GM18868 (cell line): Measurements from ENCODE around the gene C5.

Source experiments
- ATAC-seq: cut with Tn5 transposase; IDR thresholded peaks from one replicate; pipeline ENCODE4 v1.9.1; 2021; ENCODE audit warnings: mild to moderate bottlenecking, moderate library complexity; ENCODE audit not compliant: unreplicated experiment

C5 gene

DNA sequence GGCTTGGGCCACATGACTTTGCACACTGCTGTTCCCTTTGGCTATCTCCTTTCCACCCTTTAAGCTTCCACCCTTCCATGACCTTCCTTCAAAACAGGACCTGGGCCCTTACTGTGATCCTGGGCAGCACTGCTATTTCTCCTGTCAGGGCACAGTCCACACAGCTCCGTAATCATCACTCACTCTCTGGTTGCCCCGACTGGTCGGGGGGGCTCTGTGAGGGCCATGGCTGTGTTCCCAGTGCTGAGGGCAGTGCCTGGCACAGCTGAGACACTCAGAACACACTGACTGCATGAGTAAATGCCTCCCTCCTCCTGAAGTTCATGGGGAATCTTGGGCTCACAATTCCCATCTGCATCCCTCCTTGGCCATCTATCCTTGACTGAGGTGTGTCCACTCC lies 135.7 kb downstream of the C5 start:
- no peak for ATAC-seq

DNA sequence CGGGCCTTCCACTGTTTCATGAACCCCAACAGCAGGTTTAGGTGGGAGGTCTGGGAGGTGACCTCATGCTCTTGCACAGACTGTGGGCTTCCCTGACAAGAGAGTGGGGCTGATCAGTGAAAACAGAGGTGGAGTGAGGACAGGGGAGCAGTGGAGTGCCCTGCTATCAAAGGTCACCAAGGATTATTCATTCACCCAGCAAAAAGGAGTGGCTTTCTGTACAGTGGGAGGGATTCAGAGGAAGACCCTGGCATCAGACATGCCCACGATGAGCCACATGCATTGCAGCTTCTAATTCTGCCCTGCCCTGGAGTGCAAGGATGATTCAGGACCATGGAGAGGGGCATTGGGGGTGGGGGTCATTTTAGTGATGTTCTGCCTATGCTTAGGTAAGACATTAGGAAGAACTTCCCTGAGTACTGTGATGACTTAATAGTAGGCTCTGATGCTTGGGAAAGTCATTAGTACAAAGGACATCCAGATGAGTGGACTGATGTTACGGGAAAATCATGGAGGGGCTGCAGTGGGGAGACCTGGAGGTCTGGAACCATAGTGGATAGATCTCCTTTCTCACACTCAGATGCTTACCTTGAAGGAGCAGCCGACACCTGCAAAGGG lies 136.3 kb downstream of the C5 start:
- ATAC-seq: no peak

DNA sequence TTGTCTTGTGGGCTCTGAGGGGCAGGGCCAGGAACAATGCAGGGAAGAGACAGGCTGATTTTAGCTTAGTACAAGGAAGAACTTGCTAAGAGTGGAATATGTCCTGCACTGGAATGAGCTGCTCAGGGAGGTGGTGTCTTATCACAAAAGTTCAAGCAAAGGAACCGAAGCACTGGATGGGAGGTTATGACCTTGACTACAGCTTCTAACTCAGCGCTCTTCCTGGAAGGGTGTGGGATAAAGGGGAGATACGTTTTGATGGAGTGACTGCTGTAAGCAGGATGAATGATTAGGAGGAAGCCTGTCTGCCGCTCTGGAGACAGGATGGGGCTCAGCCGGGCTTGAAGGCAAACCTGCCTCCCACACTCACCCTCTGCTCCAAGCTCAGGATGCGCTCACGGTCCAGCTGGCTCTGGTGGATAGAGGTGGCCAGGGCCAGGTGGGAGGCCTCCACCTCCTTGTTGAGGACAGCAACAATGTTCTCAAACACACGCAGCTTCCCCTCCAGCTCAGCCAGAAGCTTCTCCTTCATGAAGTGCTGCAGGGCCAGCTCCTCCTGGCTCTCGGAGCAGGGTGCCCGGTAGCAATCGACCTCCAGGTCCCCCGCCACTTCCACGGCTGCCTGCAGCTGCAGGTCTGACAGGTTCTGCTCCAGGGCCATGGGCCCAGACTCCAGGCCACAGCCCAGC lies 137.0 kb downstream of the C5 start:
- ATAC-seq: no peak

DNA sequence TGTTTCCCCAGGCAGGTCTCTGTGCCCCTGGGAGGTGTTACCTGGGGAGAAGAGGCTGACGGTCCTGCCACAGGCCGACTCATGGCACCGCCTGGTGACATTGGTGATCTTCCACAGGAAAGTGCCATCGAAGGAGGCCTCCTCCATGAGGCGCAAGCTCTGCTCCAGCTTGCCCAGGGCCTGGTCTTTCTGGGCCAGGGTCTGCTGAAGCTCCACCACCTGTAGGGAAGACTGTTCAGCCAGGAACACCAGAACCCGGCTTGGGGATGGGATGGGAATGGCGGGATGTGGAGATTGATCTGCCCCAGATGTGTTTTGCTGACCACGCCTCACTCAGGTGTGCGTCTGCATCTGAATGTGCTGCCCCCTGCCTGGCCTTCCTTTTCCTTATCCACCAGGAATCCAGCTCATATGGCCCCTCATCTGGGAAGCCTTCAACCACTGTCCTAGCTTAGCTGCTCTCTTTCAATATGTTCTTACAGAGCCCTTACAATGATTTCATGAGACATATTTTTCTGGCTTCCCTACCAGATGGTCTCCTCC lies 138.7 kb downstream of the C5 start:
- ATAC-seq: no peak

DNA sequence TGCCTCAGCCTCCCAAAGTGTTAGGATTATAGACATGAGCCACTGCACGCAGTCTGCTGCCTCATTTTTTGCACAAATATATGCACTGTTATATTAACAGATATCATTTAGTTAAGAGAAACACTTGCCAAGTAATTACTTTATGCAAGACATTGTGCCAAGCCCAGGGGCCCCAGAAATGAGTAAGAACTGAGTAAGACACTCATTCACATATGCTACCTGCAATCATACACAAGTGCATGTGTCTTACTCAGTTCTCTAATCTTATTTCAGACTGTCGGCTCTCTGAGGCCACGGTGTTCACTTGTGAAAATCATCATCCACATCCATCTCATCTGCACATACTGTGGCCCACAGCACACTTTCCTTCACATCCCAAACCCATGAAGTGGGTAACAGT lies 139.4 kb downstream of the C5 start:
- no peak for ATAC-seq

DNA sequence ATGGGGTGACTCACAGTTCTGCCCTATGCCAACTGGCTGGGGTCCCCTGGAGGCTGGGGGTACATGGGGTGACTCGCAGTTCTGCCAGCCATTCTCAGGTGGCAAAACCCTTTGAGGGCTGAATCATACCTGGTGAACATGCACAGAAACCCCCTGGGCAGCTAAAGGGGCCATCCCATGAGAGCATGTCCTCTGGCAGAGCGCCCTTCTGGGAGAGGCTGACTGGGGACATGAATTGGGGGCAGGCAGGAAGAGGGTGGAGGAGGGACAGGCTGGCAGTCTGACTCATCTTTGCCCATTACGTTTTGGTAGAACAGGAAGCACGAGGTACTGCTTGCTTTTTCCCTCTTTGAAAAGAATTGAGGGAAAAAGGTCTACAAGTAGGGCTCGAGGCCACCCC lies 140.2 kb downstream of the C5 start:
- ATAC-seq: no peak

DNA sequence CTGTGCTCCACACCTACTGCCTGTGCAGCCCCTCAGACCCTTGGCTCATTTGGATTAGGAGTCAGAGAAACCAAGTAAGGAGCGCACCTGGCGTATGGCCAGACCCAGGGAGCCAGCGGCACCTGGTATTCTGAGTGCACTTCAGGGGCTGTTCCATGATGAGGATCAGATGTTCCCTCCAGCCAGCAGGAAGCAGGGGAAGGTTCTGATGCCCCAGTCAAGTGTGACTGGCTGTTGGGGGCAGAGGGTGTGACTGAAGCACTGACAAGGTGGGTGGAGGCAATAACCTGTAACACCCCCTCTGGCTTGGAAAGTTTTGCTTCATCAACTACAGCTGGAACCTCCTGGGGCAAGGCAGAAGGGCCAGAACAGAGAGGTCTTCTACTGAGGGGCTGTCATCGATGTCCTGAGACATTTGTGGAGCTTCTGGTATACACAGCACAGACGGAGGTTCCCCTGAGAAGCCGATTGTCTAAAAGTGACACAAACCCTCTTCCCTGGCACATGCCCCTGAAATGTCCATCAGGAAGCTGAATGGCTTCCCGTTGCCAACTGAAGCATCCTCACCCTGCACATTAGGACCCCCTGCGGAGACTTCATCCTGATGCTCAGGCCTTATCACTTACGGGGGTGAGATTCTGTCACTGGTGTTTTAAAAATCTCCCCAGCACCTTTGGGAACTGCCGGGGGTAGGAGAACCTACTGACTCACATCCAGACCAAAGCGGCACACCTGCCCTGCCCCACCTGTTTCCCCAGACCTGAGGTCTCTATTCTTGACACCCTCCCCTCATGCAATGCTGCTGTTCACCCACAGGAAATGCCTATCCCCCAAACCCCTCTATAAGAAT lies 144.5 kb downstream of the C5 start:
- peak; percentile 29 for ATAC-seq

DNA sequence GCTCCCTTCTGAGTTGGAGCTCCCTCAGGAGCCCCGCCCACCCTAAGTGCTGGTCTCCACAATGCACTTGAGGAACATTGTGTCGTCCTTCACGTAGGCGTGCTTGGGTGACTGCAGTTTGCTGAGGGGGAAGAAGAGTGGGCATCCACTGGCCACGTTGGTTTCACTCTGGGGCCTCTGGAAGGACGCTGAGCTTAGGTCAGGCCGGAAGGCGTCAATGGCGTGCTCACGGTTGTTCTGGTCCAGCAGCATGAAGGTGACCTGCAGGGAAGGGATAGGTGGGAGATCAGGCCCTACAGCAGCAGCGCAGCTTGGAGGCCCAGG lies 145.1 kb downstream of the C5 start:
- no peak for ATAC-seq

DNA sequence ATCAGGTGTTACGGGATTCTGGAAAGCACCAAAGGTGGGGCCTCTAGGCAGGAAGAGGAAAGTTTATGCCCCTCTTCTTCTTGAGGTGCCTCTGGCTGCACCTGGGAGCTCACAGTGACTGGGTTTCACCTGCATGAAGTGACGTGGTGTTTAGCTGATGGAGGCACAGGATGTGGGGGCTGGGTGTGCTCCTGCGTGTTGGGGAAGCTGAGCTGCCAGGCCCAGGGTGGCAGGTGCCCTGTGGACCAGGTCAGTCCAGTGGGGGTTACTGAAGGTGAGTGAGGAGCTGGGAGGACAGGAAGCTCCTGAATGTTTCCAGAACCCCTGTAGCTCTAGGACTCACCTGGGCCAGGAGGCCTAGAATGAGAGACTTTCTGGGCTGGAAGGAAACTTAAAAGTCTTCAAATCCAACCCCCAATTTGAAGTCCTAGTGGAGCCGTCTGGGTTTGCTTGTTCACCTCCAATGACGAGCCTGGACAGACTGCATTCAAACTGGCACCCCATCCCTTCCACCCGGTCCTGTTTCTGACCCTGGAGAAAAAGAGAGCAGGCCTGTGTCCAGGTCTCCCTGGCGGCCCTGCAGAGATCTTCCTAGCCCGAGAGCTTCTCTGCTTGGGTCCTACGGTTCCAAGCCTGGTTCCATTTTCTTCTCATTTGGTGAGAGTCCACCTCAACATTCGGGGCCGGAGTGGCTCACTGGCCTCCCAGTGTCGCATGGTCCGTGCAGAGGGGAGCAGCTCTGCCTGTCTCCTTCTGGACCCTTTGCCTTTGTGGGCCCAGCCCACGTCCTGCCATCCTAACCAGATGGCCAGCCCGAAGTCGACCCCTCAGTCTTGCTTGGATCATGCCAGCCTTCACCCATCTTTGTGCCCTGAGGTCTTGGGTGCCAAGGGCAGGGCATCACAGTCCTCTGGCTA lies 145.8 kb downstream of the C5 start:
- no peak for ATAC-seq

DNA sequence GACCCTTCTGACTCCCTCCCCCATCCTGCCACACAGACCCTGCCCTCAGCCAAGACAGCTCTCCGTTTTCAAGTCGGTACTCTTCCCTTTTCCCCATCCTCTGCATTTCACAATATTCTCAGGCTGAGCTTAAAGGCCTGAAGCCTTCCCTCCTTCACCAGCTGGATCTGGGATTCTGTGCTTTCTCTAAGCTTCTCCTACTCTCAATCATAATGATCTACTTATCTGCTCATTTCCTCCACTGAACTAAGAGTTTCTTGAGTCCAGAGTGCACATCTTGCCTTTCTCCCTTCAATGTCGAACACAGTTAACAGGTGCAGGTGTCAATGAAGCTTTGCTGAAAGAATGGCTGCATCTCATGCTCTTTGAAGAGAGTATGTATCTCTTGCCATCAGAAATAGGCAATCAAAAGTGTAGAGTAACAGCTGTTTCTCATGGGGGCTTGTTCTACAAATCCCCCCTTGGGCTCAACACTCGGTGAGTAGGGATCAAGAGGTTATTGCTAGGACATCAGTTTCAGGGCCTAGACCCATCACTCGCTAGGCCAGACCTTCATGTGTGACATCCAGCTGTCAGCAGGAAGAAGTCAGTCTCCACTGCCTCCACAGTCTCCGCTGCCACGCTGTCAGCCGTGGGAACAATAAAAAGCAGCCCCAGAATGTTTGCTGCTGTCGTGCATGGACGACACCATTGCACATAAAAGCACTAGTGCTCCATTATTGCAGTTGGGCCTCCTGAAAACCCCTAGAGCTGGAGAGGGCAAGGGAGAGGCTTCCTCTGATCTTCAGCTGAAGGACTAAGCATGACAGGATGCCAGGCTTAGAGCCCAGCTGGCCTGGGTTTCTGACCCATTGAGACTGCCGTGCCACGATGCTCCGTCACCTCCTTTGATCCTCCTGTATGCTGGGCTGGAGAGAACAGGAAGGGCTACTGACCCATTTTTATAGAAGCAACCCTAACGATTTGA lies 147.2 kb downstream of the C5 start:
- no peak for ATAC-seq
